Lower lobe of right lung (tissue), 2 donors: Measurements from ENCODE around the gene ACTR6. TPM values are rescaled to one million over a fixed set of nuclear protein-coding genes. Genes with fewer than 3 reads are reported as not detected.

Source experiments
- ATAC-seq, 2 donors: fragments of 200-7000 bp; cut with Tn5 transposase; one replicate each; pipeline ENCODE4 v1.9.1; 2020 to 2022; ENCODE audit warnings: mild to moderate bottlenecking in 2 of 2, moderate library complexity in 2 of 2
- DNase-seq: peaks from one replicate; pipeline ENCODE4 v3.0.0-alpha.2; 2020
- H3K27ac ChIP-seq: fragments of 200-600 bp; one replicate; pipeline ENCODE4 v1.8.0; 2022
- H3K27me3 ChIP-seq: fragments of 200-600 bp; one replicate; pipeline ENCODE4 v1.8.0; 2022; ENCODE audit warnings: low read depth
- H3K36me3 ChIP-seq: fragments of 200-600 bp; one replicate; pipeline ENCODE4 v1.8.0; 2022; ENCODE audit warnings: mild to moderate bottlenecking
- H3K4me1 ChIP-seq: fragments of 200-600 bp; one replicate; pipeline ENCODE4 v1.8.0; 2022
- H3K4me3 ChIP-seq: fragments of 200-600 bp; one replicate; pipeline ENCODE4 v1.8.0; 2022; ENCODE audit warnings: mild to moderate bottlenecking
- H3K9me3 ChIP-seq: fragments of 200-600 bp; one replicate; pipeline ENCODE4 v1.8.0; 2022
- intact Hi-C: fragments of 100-400 bp; cut with DNase I; formaldehyde crosslinking; loops from one replicate; pipeline ENCODE4 v1.11.0; 2022
- total RNA-seq: library from RNA; stranded (reverse); fragmentation: NEBNext Ultra II Directional; extraction: Animal tissue kit (Norgen Biotek cat#: 25700); gene quantifications from one replicate; pipeline ENCODE4 v1.2.1, GENCODE V29; 2021
- TF ChIP-seq, protein P1 (sequence below): fragments of 200-600 bp; IDR thresholded peaks from one replicate; pipeline ENCODE4 v1.8.0; 2022; ENCODE audit warnings: antibody characterized with exemption, mild to moderate bottlenecking
- donor health status: DM: no; HTN: yes; CAD: no; lungs with severe emphysema.

The ACTR6 gene
- total RNA-seq, 1 donor from 2014 or later: 23.8 TPM

DNA sequence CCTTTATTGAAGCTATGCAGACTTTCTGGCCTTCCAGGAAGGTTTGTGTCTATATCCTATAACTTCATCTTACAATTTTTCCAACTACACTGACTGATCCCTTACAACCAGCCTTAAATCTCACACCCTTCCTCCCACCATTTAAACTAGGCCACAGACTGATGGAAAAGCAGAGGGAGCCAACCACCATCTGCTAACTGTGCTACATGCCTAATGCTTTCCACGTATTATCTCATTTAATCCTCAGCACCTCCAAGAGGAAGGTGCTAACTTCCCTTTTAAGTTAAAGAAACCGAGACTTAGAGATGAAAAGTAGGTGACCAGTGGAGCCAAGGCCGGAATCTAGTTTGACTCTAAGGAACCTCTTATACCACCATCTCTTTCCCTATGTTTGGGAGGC lies 35.3 kb upstream of the ACTR6 start:
- peaks cover 11% of the 10 kb centered on the region for H3K4me1 ChIP-seq
- H3K36me3 ChIP-seq: no peaks in the 10 kb centered on the region
- no peak overlapping the region for H3K4me3 ChIP-seq
- TF ChIP-seq, protein P1, sequence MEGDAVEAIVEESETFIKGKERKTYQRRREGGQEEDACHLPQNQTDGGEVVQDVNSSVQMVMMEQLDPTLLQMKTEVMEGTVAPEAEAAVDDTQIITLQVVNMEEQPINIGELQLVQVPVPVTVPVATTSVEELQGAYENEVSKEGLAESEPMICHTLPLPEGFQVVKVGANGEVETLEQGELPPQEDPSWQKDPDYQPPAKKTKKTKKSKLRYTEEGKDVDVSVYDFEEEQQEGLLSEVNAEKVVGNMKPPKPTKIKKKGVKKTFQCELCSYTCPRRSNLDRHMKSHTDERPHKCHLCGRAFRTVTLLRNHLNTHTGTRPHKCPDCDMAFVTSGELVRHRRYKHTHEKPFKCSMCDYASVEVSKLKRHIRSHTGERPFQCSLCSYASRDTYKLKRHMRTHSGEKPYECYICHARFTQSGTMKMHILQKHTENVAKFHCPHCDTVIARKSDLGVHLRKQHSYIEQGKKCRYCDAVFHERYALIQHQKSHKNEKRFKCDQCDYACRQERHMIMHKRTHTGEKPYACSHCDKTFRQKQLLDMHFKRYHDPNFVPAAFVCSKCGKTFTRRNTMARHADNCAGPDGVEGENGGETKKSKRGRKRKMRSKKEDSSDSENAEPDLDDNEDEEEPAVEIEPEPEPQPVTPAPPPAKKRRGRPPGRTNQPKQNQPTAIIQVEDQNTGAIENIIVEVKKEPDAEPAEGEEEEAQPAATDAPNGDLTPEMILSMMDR: no peak
- no peaks in the 10 kb centered on the region for H3K9me3 ChIP-seq
- H3K27ac ChIP-seq: no peak overlapping the region
- no peaks in the 10 kb centered on the region for H3K27me3 ChIP-seq
- ATAC-seq (no peak), DNase-seq (no peak)
- intact Hi-C loops: no loop called here

DNA sequence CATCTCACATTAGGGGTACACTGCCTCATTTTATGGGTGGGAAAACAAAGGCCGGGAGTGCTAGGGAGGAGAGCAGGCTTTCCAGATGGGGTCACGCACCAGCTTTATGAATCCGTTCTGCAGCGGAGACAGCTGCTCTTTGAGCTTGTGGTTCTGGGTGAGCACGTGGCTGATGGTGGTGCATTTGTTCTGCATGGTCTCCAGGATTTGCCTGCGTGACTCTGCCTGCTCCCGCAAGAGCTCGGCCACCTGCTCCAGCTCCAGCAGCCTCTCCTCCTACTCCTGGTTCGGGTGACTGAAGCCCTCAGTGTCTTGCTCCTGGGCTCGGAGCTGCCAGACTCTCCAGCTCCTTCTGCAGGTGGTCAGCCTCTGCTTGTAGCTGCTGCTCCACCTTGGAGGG lies 34.4 kb upstream of the ACTR6 start:
- Histone ChIP-seq H3K27ac (no peak overlapping the region), H3K36me3 (no peaks in the 10 kb centered on the region), H3K27me3 (no peaks in the 10 kb centered on the region), H3K4me3 (no peak overlapping the region), H3K4me1 (peaks cover 11% of the 10 kb centered on the region), H3K9me3 (no peaks in the 10 kb centered on the region)
- ATAC-seq (no peak), DNase-seq (no peak)
- intact Hi-C loops: no loop called here
- TF ChIP-seq, protein P1: no peak

DNA sequence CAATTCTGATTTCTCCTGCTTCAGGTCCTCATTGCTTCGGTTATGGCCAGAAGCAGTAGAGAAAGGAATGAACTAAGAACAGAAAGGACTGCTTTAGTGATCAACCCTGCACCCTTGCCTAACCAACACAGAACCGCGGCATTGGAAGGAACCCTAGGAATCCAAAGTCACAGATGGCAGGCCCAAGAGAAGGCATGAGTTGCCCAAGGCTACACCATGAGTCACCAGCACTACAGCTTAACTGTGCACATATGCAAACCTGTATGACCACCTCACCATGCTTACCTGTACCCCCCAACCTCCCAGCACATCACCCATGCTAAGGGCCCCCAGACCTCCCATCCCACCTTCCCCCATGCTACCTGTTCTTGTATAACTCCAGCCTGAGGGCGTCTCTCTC lies 32.1 kb upstream of the ACTR6 start:
- Histone ChIP-seq H3K4me1 (peaks cover 9% of the 10 kb centered on the region), H3K9me3 (no peaks in the 10 kb centered on the region), H3K4me3 (no peak overlapping the region), H3K27ac (no peak overlapping the region), H3K36me3 (no peaks in the 10 kb centered on the region), H3K27me3 (no peaks in the 10 kb centered on the region)
- intact Hi-C loops: no loop called here
- no peak for ATAC-seq
- no peak for DNase-seq
- TF ChIP-seq, protein P1: no peak

DNA sequence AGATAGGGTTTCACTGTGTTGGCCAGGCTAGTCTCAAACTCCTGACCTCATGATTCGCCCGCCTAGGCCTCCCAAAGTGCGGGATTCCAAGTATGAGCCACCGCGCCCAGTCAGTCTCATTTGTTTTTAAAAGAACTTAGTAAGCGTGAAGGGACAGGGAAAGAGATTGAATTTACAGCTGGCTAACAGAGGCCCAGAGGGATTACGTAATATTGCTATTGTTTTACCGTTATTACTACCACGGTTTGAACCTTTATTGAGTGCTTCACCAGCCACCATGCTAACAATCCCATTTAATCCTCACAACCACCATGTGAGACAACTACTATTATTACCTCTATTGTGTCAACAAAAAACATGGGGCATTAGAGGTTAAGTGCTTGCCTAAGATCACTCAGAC lies 31.3 kb upstream of the ACTR6 start:
- intact Hi-C loops: no loop called here
- TF ChIP-seq, protein P1: no peak

DNA sequence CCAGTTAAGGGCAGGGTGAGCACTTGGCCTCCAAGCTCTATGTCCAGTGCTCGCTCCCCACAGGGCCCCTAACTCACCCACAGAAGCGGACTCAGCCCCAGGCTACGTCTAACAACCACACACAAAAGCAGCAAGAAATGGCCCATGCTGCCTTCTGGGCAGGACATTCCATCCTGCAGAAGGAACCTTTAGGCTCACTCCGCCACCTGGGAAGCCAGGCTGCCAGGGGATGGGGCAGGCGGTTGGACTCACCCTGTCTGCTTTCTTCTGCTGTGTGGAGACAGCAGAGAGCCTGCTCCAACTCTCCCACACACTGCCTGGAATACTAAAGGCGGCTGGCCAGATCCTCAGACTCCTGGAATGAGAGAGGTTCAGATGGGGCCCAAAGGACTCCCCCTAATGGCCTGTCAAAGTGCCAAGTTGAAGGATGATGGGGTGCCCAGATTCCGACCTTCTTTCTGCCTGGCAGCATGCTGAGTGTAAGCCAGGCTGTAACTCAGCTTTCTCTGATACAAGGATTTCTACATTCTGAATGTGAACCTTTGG lies 30.2 kb upstream of the ACTR6 start:
- DNase-seq (no peak), ATAC-seq (no peak)
- Histone ChIP-seq H3K27ac (no peak overlapping the region), H3K36me3 (no peaks in the 10 kb centered on the region), H3K9me3 (no peaks in the 10 kb centered on the region), H3K4me3 (no peak overlapping the region), H3K4me1 (no peaks in the 10 kb centered on the region), H3K27me3 (no peaks in the 10 kb centered on the region)
- TF ChIP-seq, protein P1: no peak
- intact Hi-C loops: no loop called here

More for the DNA sequence above, 31.3 kb upstream of the ACTR6 start:
- no peaks in the 10 kb centered on the region for H3K36me3 ChIP-seq
- H3K27ac ChIP-seq: no peak overlapping the region
- peaks cover under 1% of the 10 kb centered on the region for H3K4me1 ChIP-seq
- H3K4me3 ChIP-seq: no peak overlapping the region
- no peak for ATAC-seq
- H3K9me3 ChIP-seq: no peaks in the 10 kb centered on the region
- DNase-seq: no peak
- H3K27me3 ChIP-seq: no peaks in the 10 kb centered on the region

DNA sequence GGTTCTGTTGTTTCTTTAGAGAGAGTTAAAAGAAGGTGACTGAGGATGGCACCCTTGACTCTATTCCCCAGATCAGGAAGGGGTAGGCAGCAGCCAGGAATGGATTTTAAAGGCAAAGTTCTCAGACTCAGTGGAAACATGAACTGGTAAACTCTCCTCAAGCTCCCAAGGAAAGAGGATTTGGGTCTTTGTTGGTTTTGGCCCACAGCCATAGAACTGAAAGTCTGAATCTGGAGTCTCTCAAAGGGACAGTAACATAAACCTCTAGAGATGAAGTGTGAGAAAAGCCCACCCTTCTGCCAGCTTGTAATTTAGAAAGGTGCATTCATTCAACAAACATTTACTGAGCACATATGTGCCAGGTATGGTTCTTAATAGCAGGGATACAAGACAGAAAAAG lies 29.4 kb upstream of the ACTR6 start:
- H3K36me3 ChIP-seq: no peaks in the 10 kb centered on the region
- H3K9me3 ChIP-seq: no peaks in the 10 kb centered on the region
- no peak overlapping the region for H3K4me3 ChIP-seq
- DNase-seq: no peak
- no peaks in the 10 kb centered on the region for H3K4me1 ChIP-seq
- ATAC-seq: no peak
- H3K27me3 ChIP-seq: no peaks in the 10 kb centered on the region
- intact Hi-C loops: no loop called here
- TF ChIP-seq, protein P1: no peak
- no peak overlapping the region for H3K27ac ChIP-seq
